Esophagus muscularis mucosa (tissue), 4 donors: ENCODE results near the gene NFAM1. TPM values are rescaled to one million over a fixed set of nuclear protein-coding genes. Genes with fewer than 3 reads are reported as not detected.

ENCODE experiments used
- DNase-seq: peaks from one replicate; pipeline ENCODE4 v3.0.0-alpha.2; 2017; ENCODE audit errors: extremely low spot score
- H3K27ac ChIP-seq, 4 donors: fragments of 200-600 bp; sonication (generic); replicated peaks in 1 of 4; 1 replicate in 3 of 4; 2 replicates in 1 of 4; pipeline ENCODE4 v1.5.1; 2016 to 2019; ENCODE audit warnings: mild to moderate bottlenecking in 1 of 4
- H3K27me3 ChIP-seq, 4 donors: fragments of 200-600 bp; sonication (generic); one replicate each; pipeline versions ENCODE4 v1.5.1 to v1.6.0; 2016 to 2019
- H3K36me3 ChIP-seq, 4 donors: fragments of 200-600 bp; sonication (generic); one replicate each; pipeline ENCODE4 v1.5.1; 2016 to 2019
- H3K4me1 ChIP-seq, 4 donors: fragments of 200-600 bp; sonication (generic); one replicate each; pipeline ENCODE4 v1.5.1; 2016 to 2019
- H3K4me3 ChIP-seq, 4 donors: fragments of 200-600 bp; sonication (generic); 1 replicate in 2 of 4; 2 replicates in 2 of 4; pipeline ENCODE4 v1.5.1; 2016 to 2019; ENCODE audit warnings: mild to moderate bottlenecking in 4 of 4, moderate library complexity in 1 of 4
- H3K9me3 ChIP-seq, 4 donors: fragments of 200-600 bp; sonication (generic); 1 replicate in 3 of 4; 2 replicates in 1 of 4; pipeline ENCODE4 v1.5.1; 2016 to 2019
- EP300 ChIP-seq: sonication (generic); formaldehyde crosslinking; IDR thresholded peaks from one replicate; pipeline ENCODE4 v1.6.1; 2017; ENCODE audit warnings: antibody characterized with exemption
- POLR2A ChIP-seq: fragments of 450-650 bp; IDR thresholded peaks from one replicate; pipeline ENCODE4 v1.6.1; 2017; ENCODE audit warnings: antibody characterized with exemption, moderate library complexity, mild to moderate bottlenecking, low read depth
- POLR2AphosphoS5 ChIP-seq, 2 donors: sonication (generic); formaldehyde crosslinking; IDR thresholded peaks; one replicate each; pipeline ENCODE4 v1.6.1; 2017; ENCODE audit warnings: antibody characterized with exemption in 2 of 2
- WGBS: methylation state at CpG from one replicate; pipeline ENCODE4 v1.1.5; 2018; 5-methylcytosine and 5-hydroxymethylcytosine counted together
- intact Hi-C: fragments of 100-400 bp; cut with DNase I; formaldehyde crosslinking; loops from one replicate; pipeline ENCODE4 v1.15.1; 2023
- total RNA-seq, 4 donors: library from RNA; depleted of rRNA; stranded (reverse); fragments of >200 nt; gene quantifications; one replicate each; pipeline versions ENCODE4 v1.1.0 to v1.2.1, GENCODE V29; 2016
- TF ChIP-seq, protein P1 (sequence below), 3 experiments: fragments of 200-600 bp in 2 of 3; fragments of 450-650 bp in 1 of 3; sonication (generic) in 2 of 3; IDR thresholded peaks; one replicate each; pipeline ENCODE4 v1.5.1; 2017 to 2019; ENCODE audit warnings: antibody characterized with exemption in 3 of 3, mild to moderate bottlenecking in 2 of 3, moderate library complexity in 1 of 3

NFAM1 gene
- total RNA-seq, 4 donors from 2014 or later: 2.1 to 5.1 (median 2.9) TPM

- DNase-seq: no peak
- no peak overlapping the region for H3K4me3 ChIP-seq
- 62% methylated on average over 15 of the region's 27 CpGs for WGBS
- H3K27me3 ChIP-seq: peaks cover 0 to 22% (median 0%) of the 10 kb centered on the region in 4 donors
- intact Hi-C loops: no loop called here
- H3K36me3 ChIP-seq: no peaks in the 10 kb centered on the region
- no peaks in the 10 kb centered on the region for H3K9me3 ChIP-seq
- no peak overlapping the region for H3K27ac ChIP-seq
- TF ChIP-seq POLR2AphosphoS5 (IDR thresholded peaks at IDR 0.05) (no peak), EP300 (no peak), POLR2A (no peak)
- TF ChIP-seq, protein P1, sequence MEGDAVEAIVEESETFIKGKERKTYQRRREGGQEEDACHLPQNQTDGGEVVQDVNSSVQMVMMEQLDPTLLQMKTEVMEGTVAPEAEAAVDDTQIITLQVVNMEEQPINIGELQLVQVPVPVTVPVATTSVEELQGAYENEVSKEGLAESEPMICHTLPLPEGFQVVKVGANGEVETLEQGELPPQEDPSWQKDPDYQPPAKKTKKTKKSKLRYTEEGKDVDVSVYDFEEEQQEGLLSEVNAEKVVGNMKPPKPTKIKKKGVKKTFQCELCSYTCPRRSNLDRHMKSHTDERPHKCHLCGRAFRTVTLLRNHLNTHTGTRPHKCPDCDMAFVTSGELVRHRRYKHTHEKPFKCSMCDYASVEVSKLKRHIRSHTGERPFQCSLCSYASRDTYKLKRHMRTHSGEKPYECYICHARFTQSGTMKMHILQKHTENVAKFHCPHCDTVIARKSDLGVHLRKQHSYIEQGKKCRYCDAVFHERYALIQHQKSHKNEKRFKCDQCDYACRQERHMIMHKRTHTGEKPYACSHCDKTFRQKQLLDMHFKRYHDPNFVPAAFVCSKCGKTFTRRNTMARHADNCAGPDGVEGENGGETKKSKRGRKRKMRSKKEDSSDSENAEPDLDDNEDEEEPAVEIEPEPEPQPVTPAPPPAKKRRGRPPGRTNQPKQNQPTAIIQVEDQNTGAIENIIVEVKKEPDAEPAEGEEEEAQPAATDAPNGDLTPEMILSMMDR (IDR thresholded peaks at IDR 0.05): no peak
- peaks cover 14 to 48% (median 31%) of the 10 kb centered on the region in 4 donors for H3K4me1 ChIP-seq
Measured at GRCh38 chr22:42433754-42434682, 1.8 kb upstream of the NFAM1 start.

DNA sequence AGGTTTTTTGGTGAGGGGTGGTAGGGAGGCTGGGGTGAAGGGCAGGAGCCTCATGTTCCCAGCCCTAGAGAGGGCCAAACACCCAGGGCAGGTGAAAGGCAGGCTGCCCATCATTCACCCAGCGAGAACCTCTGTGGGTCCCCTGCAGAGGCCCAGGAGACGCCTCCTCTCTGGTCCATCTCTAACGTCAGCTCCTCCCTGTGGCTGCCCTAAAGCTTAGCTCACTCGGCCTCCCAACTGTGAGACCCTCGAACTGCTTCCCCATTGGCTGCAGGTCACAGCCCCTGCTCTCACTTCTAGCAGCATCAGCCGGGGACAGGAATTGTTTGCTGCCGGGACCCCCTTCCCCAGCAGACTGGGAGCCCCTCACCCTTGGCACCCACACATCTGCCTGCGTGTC is 615 bp upstream of the NFAM1 start:
- 82% methylated on average over 7 of the region's 8 CpGs for WGBS
- Histone ChIP-seq H3K27me3 (peaks cover 0 to 22% (median 0%) of the 10 kb centered on the region in 4 donors), H3K36me3 (no peaks in the 10 kb centered on the region), H3K9me3 (no peaks in the 10 kb centered on the region), H3K4me3 (no peak overlapping the region), H3K4me1 (peaks cover 8 to 41% (median 23%) of the 10 kb centered on the region in 4 donors), H3K27ac (no peak overlapping the region)
- DNase-seq: no peak
- TF ChIP-seq POLR2A: no peak
- TF ChIP-seq EP300: no peak
- TF ChIP-seq, protein P1 (IDR thresholded peaks at IDR 0.05): no peak
- no peak for TF ChIP-seq POLR2AphosphoS5 (IDR thresholded peaks at IDR 0.05)
- intact Hi-C loops: no loop called here

- peak overlapping the region; percentile 25 to 47 (median 34) for H3K4me3 ChIP-seq
- WGBS: 90% methylated on average over 4 of the region's 17 CpGs
- intact Hi-C loops: no loop called here
- peak overlapping the region in 3 of 4 donors; percentile 2 to 49 (median 13) for H3K27ac ChIP-seq
- no peaks in the 10 kb centered on the region for H3K9me3 ChIP-seq
- H3K27me3 ChIP-seq: peaks cover 0 to 29% (median 0%) of the 10 kb centered on the region in 4 donors
- peaks cover 0 to 31% (median 14%) of the 10 kb centered on the region in 4 donors for H3K4me1 ChIP-seq
- H3K36me3 ChIP-seq: no peaks in the 10 kb centered on the region
- DNase-seq: no peak
- TF ChIP-seq EP300 (no peak), POLR2A (no peak), POLR2AphosphoS5 (IDR thresholded peaks at IDR 0.05) (no peak)
- TF ChIP-seq, protein P1 (IDR thresholded peaks at IDR 0.05): no peak
Measured at GRCh38 chr22:42431401-42432019, 693 bp downstream of the NFAM1 start.

GRCh38 chr22:42430528-42431125 is 1.6 kb downstream of the NFAM1 start:
- no peak overlapping the region for H3K27ac ChIP-seq
- no peak for DNase-seq
- no peaks in the 10 kb centered on the region for H3K9me3 ChIP-seq
- H3K4me1 ChIP-seq: peaks cover 0 to 27% (median 11%) of the 10 kb centered on the region in 4 donors
- peak overlapping the region in 1 of 4 donors; percentile 47 for H3K4me3 ChIP-seq
- H3K27me3 ChIP-seq: peaks cover 0 to 35% (median 0%) of the 10 kb centered on the region in 4 donors
- 71% methylated on average over 7 of the region's 9 CpGs for WGBS
- TF ChIP-seq, protein P1 (IDR thresholded peaks at IDR 0.05): no peak
- TF ChIP-seq EP300 (no peak), POLR2AphosphoS5 (IDR thresholded peaks at IDR 0.05) (no peak), POLR2A (no peak)
- no peaks in the 10 kb centered on the region for H3K36me3 ChIP-seq
- intact Hi-C loops: no loop called here
